K562 (cell line): Measurements from ENCODE around the gene NOP58. TPM values are rescaled to one million over a fixed set of nuclear protein-coding genes. Genes with fewer than 3 reads are reported as not detected.

Source experiments
- ESRRA ChIP-seq: fragments of 450-650 bp; IDR thresholded peaks from 2 replicates; pipeline ENCODE4 v1.6.1; 2014; ENCODE audit warnings: low read depth, mild to moderate bottlenecking, moderate library complexity, borderline replicate concordance
- HOMEZ ChIP-seq: fragments of 250-450 bp; sonication (Bioruptor Pico); IDR thresholded peaks from 2 replicates; pipeline ENCODE4 v1.4.0; 2020; ENCODE audit warnings: mild to moderate bottlenecking, moderate library complexity
- MYC ChIP-seq, 2 experiments: fragments of 250-450 bp in 1 of 2; sonication (Bioruptor Pico) in 1 of 2; IDR thresholded peaks; 2 replicates each; pipeline versions ENCODE4 v1.5.1 to v1.6.1; 2012 to 2021; ENCODE audit warnings: low read depth in 2 of 2, borderline replicate concordance in 1 of 2, improper control_type of control experiment in 1 of 2, low read length in 1 of 2, mild to moderate bottlenecking in 1 of 2, moderate library complexity in 1 of 2
- POLR2AphosphoS2 ChIP-seq: IDR thresholded peaks from 2 replicates; pipeline ENCODE4 v1.6.1; 2012; ENCODE audit warnings: low read length, improper control_type of control experiment
- REST ChIP-seq, 2 experiments: fragments of 450-650 bp; formaldehyde crosslinking in 1 of 2; IDR thresholded peaks; 2 replicates each; pipeline versions ENCODE4 v1.4.0 to v1.6.1; 2014 to 2020; ENCODE audit warnings: mild to moderate bottlenecking in 2 of 2, borderline replicate concordance in 1 of 2, low read depth in 1 of 2
- TBL1XR1 ChIP-seq, 2 experiments: IDR thresholded peaks; 2 replicates each; pipeline ENCODE4 v1.6.1; 2012; ENCODE audit warnings: improper control_type of control experiment in 2 of 2, low read length in 2 of 2, mild to moderate bottlenecking in 1 of 2
- TEAD4 ChIP-seq, 2 experiments: sonication (generic) in 1 of 2; formaldehyde crosslinking in 1 of 2; IDR thresholded peaks; 2 replicates each; pipeline versions ENCODE4 v1.6.1 to v1.8.0; 2012 to 2022; ENCODE audit warnings: borderline replicate concordance in 1 of 2, inconsistent platforms in 1 of 2, low read length in 1 of 2, mild to moderate bottlenecking in 1 of 2, missing genetic modification reagents in 1 of 2
- THAP12 ChIP-seq: fragments of 250-450 bp; sonication (Bioruptor Pico); IDR thresholded peaks from 2 replicates; pipeline ENCODE4 v1.9.0; 2021; ENCODE audit warnings: mild to moderate bottlenecking, inconsistent platforms
- ZBTB7A ChIP-seq: IDR thresholded peaks from 2 replicates; pipeline ENCODE4 v1.6.1; 2011; ENCODE audit warnings: low read depth, mild to moderate bottlenecking, low read length, moderate library complexity, borderline replicate concordance; ENCODE audit not compliant: control insufficient read depth
- polyA plus RNA-seq, 8 experiments: library from polyadenylated mRNA; depleted of rRNA in 4 of 8; stranded (reverse) in 5 of 8; unstranded in 3 of 8; fragments of >200 nt; fragmentation: Nextera tagmentation in 2 of 8; fragmentation: Illumina TruSeq in 1 of 8; extraction: Ambion mirVana in 2 of 8; extraction: Trizol in 1 of 8; gene quantifications; 2 replicates each; pipeline versions ENCODE4 v1.2.1 to v1.2.3, GENCODE V29; 2011 to 2014; ENCODE audit warnings: inconsistent platforms in 1 of 8, missing spikeins in 1 of 8
- total RNA-seq, 7 experiments: library from RNA; depleted of rRNA in 6 of 7; stranded (reverse); fragments of >200 nt in 6 of 7; fragmentation: Illumina TruSeq in 2 of 7; extraction: Trizol in 2 of 7; gene quantifications; 2 replicates each; pipeline versions ENCODE4 v1.2.1 to v1.2.3, GENCODE V29; 2011 to 2021; ENCODE audit warnings: low replicate concordance in 1 of 7
- TF ChIP-seq, protein P1 (sequence below): fragments of 200-800 bp; sonication (Bioruptor generic); IDR thresholded peaks from 2 replicates; pipeline ENCODE4 v1.6.1; 2017; ENCODE audit warnings: missing genetic modification characterization, missing compliant biosample characterization

The NOP58 gene
- total and polyA plus RNA-seq, 9 of the 15 experiments (the other 6 are each of a cell fraction or from before 2014, with no cell fraction given): 132 to 332 (median 208) TPM

DNA sequence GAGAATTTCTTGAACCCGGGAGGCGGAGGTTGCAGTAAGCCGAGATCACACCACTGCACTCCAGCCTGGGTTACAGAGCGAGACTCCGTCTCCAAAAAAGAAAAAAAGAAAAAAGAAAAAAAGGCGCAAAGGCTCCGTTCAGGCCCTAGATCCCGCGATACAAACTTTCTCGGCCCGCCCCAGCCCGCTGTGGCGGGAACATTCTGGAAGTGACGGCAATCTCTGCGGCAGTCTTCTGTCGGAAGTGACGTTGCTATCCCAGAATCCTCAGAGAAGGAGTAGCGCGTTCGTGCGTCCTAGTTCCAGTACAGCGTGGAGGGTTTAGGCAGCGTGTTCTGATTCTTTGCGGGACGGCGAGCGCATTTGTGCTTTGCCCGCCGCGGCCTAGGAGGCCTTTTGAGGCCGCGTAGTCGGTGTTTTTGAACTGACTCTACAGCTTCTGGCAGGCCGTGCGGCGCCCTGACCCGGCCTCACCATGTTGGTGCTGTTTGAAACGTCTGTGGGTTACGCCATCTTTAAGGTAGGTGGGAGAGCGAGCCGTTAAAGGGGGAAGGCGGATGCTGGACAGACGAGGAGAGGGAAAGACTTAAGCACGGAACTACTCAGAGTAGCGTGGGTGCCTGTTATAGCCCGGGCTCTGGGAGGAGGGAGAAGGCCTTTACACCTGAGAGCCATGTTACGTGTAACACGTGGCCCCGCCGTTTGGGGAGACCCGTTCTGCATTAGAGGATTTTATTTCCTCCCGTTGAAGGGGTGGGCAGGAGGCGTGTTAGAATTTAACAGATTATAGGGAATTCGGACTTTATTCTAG lies at the start of gene NOP58 (continued):
- TF ChIP-seq THAP12 (CRISPR knock-in tag): peak; percentile 63; the same call in 1 of the 2 replicates
- no peak; the same call in 1 of the 2 replicates for TF ChIP-seq POLR2AphosphoS2
- TF ChIP-seq, protein P1, sequence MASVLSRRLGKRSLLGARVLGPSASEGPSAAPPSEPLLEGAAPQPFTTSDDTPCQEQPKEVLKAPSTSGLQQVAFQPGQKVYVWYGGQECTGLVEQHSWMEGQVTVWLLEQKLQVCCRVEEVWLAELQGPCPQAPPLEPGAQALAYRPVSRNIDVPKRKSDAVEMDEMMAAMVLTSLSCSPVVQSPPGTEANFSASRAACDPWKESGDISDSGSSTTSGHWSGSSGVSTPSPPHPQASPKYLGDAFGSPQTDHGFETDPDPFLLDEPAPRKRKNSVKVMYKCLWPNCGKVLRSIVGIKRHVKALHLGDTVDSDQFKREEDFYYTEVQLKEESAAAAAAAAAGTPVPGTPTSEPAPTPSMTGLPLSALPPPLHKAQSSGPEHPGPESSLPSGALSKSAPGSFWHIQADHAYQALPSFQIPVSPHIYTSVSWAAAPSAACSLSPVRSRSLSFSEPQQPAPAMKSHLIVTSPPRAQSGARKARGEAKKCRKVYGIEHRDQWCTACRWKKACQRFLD (CRISPR knock-in tag): no peak
- TF ChIP-seq TBL1XR1 (IDR thresholded peaks at IDR 0.05; ENCODE audit: low read length in 2 of 2): no peak
- no peak for TF ChIP-seq ZBTB7A
- peak; percentile 48 for TF ChIP-seq TEAD4 (IDR thresholded peaks at IDR 0.05; ENCODE audit: low read length)
- no peak for TF ChIP-seq TEAD4 (CRISPR knock-in tag; IDR thresholded peaks at IDR 0.05; ENCODE audit: borderline replicate concordance)
- TF ChIP-seq ESRRA: no peak
- TF ChIP-seq HOMEZ (CRISPR knock-in tag): no peak
- no peak for TF ChIP-seq REST (IDR thresholded peaks at IDR 0.05; ENCODE audit: borderline replicate concordance)
- no peak for TF ChIP-seq REST (CRISPR knock-in tag; IDR thresholded peaks at IDR 0.05; ENCODE audit: low read depth)
- TF ChIP-seq MYC (IDR thresholded peaks at IDR 0.05; ENCODE audit: low read depth, low read length): peak; percentile 93
- TF ChIP-seq MYC (CRISPR knock-in tag; IDR thresholded peaks at IDR 0.05; ENCODE audit: borderline replicate concordance, low read depth): peak; percentile 88; the same call in 1 of the 2 replicates
